Uterus (tissue), 2 donors: ENCODE measurements around the gene HLA-G.

Experiments used
- POLR2A ChIP-seq, 2 donors: fragments of 450-650 bp; IDR thresholded peaks; one replicate each; pipeline ENCODE4 v1.6.1; 2016; ENCODE audit warnings: antibody characterized with exemption in 2 of 2, mild to moderate bottlenecking in 1 of 2, moderate library complexity in 1 of 2
- TF ChIP-seq, protein P1 (sequence below), 4 experiments: fragments of 200-600 bp in 2 of 4; fragments of 450-650 bp in 2 of 4; sonication (generic) in 2 of 4; IDR thresholded peaks; one replicate each; pipeline ENCODE4 v1.5.1; 2016 to 2019; ENCODE audit warnings: antibody characterized with exemption in 4 of 4, mild to moderate bottlenecking in 2 of 4, moderate library complexity in 1 of 4

DNA sequence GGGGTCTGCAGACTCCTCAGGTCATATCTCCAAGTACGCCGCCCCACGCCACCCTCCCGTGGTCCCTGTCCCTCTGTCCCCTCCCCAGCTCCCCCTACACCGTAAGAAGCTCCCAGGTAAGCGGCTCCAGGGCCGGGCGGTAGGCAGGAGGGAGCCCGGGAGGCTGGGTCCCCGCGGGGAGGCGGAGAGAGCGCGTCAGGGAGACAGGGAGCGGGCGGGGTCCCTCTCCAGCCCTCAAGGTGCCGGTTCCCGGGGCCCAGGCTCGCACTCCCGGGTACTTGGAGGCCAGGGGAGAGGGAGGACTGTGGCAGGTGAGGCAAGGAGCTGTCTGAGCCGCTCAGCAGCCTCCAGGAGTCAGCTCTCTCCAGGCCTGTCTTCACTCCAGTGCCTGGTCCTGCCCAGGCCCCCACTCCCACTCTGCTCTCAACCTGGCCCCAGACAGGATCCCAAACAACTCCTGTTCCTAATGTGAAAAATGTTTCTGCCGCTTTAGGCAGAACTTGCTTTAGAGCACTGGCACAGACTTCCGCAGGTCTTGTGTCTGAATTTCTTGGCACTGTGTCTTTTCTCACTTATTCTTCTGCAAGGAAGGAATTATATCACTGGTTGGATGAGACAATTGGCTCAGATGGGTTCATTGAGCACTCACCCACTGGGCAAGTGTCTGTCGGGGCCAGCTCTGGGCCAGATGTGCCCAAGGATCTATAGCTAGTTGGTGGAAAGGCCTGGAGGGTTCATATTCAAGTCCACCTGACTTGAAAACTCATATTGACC lies 36.6 kb downstream of the HLA-G start:
- TF ChIP-seq, protein P1, sequence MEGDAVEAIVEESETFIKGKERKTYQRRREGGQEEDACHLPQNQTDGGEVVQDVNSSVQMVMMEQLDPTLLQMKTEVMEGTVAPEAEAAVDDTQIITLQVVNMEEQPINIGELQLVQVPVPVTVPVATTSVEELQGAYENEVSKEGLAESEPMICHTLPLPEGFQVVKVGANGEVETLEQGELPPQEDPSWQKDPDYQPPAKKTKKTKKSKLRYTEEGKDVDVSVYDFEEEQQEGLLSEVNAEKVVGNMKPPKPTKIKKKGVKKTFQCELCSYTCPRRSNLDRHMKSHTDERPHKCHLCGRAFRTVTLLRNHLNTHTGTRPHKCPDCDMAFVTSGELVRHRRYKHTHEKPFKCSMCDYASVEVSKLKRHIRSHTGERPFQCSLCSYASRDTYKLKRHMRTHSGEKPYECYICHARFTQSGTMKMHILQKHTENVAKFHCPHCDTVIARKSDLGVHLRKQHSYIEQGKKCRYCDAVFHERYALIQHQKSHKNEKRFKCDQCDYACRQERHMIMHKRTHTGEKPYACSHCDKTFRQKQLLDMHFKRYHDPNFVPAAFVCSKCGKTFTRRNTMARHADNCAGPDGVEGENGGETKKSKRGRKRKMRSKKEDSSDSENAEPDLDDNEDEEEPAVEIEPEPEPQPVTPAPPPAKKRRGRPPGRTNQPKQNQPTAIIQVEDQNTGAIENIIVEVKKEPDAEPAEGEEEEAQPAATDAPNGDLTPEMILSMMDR (IDR thresholded peaks at IDR 0.05): no peak
- no peak for TF ChIP-seq POLR2A (IDR thresholded peaks at IDR 0.05)
